GM12878 (cell line): ENCODE results near the gene FCER1G.

Source experiments
- ASH2L ChIP-seq: fragments of 300-600, 200-600 bp; sonication (generic); IDR thresholded peaks from 2 replicates; pipeline ENCODE4 v1.6.1; 2017; ENCODE audit warnings: low read depth, mild to moderate bottlenecking, borderline replicate concordance
- BHLHE40 ChIP-seq, 2 experiments: fragments of 450-650 bp in 1 of 2; IDR thresholded peaks; 2 replicates each; pipeline ENCODE4 v1.6.1; 2011 to 2017; ENCODE audit warnings: low read depth in 2 of 2, borderline replicate concordance in 1 of 2, improper control_type of control experiment in 1 of 2, low read length in 1 of 2, mild to moderate bottlenecking in 1 of 2
- CEBPB ChIP-seq, 2 experiments: fragments of 150-350 bp in 1 of 2; IDR thresholded peaks; 2 replicates each; pipeline ENCODE4 v1.6.1; 2012 to 2014; ENCODE audit warnings: low read depth in 2 of 2, low read length in 2 of 2, borderline replicate concordance in 1 of 2, inconsistent platforms in 1 of 2
- EZH2 ChIP-seq: IDR thresholded peaks from 2 replicates; pipeline ENCODE4 v1.6.1; 2012; ENCODE audit warnings: low read depth, mild to moderate bottlenecking, control low read depth, inconsistent platforms, low read length, borderline replicate concordance; ENCODE audit not compliant: control insufficient read depth
- HCFC1 ChIP-seq: fragments of 150-350 bp; IDR thresholded peaks from 2 replicates; pipeline ENCODE4 v1.6.1; 2014; ENCODE audit warnings: low read length
- SIN3A ChIP-seq: IDR thresholded peaks from 2 replicates; pipeline ENCODE4 v1.6.1; 2012; ENCODE audit warnings: low read depth, low read length, improper control_type of control experiment
- YY1 ChIP-seq: IDR thresholded peaks from 2 replicates; pipeline ENCODE4 v1.6.1; 2011; ENCODE audit warnings: low read depth, mild to moderate bottlenecking, low read length
- ZNF622 ChIP-seq: fragments of 450-650 bp; IDR thresholded peaks from 2 replicates; pipeline ENCODE4 v1.6.1; 2017; ENCODE audit warnings: mild to moderate bottlenecking, inconsistent platforms
- TF ChIP-seq, protein P1 (sequence below), 3 experiments: IDR thresholded peaks in 2 of 3; conservative IDR thresholded peaks in 1 of 3; 2 replicates each; pipeline ENCODE4 v1.5.1; 2011; ENCODE audit warnings: low read depth in 3 of 3, low read length in 3 of 3, mild to moderate bottlenecking in 3 of 3, control low read depth in 2 of 3, moderate library complexity in 2 of 3, inconsistent platforms in 1 of 3, mixed read lengths in 1 of 3; ENCODE audit not compliant: control insufficient read depth in 2 of 3, insufficient read depth in 1 of 3; ENCODE audit errors: extremely low read depth in 1 of 3
- TF ChIP-seq, protein P2 (sequence below): fragments of 450-650 bp; IDR thresholded peaks from 2 replicates; pipeline ENCODE4 v1.6.1; 2018; ENCODE audit warnings: mild to moderate bottlenecking, low read depth, moderate library complexity; ENCODE audit not compliant: partially characterized antibody
- TF ChIP-seq, protein P3 (sequence below): fragments of 450-650 bp; IDR thresholded peaks from 2 replicates; pipeline ENCODE4 v1.6.1; 2017; ENCODE audit warnings: mild to moderate bottlenecking

DNA sequence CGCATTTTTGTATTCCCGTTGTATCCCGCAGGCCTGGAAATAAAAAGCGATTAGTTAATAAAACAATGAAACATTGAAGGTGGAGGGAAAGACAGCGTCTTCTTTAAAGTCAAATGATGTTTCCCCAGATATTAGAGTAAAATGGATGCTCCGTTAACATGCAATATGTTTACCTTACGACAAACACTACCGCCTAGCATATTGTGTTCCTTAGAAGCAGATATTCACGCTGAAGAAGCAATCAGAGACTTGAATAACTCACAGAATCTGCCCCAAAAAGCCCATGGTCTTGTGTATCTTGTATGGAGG lies 37.2 kb upstream of the FCER1G start:
- TF ChIP-seq SIN3A (no peak), HCFC1 (no peak), BHLHE40 (IDR thresholded peaks at IDR 0.05; ENCODE audit: borderline replicate concordance in 1 of 2, low read depth in 2 of 2, low read length in 1 of 2) (no peak), EZH2 (no peak), ASH2L (no peak), CEBPB (IDR thresholded peaks at IDR 0.05; ENCODE audit: borderline replicate concordance in 1 of 2, low read depth in 2 of 2, low read length in 2 of 2) (no peak), YY1 (no peak), ZNF622 (no peak)
- TF ChIP-seq, protein P1, sequence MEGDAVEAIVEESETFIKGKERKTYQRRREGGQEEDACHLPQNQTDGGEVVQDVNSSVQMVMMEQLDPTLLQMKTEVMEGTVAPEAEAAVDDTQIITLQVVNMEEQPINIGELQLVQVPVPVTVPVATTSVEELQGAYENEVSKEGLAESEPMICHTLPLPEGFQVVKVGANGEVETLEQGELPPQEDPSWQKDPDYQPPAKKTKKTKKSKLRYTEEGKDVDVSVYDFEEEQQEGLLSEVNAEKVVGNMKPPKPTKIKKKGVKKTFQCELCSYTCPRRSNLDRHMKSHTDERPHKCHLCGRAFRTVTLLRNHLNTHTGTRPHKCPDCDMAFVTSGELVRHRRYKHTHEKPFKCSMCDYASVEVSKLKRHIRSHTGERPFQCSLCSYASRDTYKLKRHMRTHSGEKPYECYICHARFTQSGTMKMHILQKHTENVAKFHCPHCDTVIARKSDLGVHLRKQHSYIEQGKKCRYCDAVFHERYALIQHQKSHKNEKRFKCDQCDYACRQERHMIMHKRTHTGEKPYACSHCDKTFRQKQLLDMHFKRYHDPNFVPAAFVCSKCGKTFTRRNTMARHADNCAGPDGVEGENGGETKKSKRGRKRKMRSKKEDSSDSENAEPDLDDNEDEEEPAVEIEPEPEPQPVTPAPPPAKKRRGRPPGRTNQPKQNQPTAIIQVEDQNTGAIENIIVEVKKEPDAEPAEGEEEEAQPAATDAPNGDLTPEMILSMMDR (IDR thresholded peaks at IDR 0.05 in 2 of 3, conservative IDR thresholded peaks at IDR 0.05 in 1 of 3; ENCODE audit: control insufficient read depth in 2 of 3, extremely low read depth in 1 of 3, insufficient read depth in 1 of 3, low read depth in 3 of 3, low read length in 3 of 3) = no peak
- TF ChIP-seq, protein P2, sequence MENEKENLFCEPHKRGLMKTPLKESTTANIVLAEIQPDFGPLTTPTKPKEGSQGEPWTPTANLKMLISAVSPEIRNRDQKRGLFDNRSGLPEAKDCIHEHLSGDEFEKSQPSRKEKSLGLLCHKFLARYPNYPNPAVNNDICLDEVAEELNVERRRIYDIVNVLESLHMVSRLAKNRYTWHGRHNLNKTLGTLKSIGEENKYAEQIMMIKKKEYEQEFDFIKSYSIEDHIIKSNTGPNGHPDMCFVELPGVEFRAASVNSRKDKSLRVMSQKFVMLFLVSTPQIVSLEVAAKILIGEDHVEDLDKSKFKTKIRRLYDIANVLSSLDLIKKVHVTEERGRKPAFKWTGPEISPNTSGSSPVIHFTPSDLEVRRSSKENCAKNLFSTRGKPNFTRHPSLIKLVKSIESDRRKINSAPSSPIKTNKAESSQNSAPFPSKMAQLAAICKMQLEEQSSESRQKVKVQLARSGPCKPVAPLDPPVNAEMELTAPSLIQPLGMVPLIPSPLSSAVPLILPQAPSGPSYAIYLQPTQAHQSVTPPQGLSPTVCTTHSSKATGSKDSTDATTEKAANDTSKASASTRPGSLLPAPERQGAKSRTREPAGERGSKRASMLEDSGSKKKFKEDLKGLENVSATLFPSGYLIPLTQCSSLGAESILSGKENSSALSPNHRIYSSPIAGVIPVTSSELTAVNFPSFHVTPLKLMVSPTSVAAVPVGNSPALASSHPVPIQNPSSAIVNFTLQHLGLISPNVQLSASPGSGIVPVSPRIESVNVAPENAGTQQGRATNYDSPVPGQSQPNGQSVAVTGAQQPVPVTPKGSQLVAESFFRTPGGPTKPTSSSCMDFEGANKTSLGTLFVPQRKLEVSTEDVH = no peak
- TF ChIP-seq, protein P3, sequence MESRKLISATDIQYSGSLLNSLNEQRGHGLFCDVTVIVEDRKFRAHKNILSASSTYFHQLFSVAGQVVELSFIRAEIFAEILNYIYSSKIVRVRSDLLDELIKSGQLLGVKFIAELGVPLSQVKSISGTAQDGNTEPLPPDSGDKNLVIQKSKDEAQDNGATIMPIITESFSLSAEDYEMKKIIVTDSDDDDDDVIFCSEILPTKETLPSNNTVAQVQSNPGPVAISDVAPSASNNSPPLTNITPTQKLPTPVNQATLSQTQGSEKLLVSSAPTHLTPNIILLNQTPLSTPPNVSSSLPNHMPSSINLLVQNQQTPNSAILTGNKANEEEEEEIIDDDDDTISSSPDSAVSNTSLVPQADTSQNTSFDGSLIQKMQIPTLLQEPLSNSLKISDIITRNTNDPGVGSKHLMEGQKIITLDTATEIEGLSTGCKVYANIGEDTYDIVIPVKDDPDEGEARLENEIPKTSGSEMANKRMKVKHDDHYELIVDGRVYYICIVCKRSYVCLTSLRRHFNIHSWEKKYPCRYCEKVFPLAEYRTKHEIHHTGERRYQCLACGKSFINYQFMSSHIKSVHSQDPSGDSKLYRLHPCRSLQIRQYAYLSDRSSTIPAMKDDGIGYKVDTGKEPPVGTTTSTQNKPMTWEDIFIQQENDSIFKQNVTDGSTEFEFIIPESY = peak; percentile 95
